Muscle of back (tissue), 13 donors: ENCODE data around the gene DYNLT2. TPM values are rescaled to one million over a fixed set of nuclear protein-coding genes. Genes with fewer than 3 reads are reported as not detected.

ENCODE experiments used
- DNase-seq, 3 donors: peaks; one replicate each; pipeline versions ENCODE4 v3.0.0 to v3.0.0-alpha.2; 2013
- long read RNA-seq, 9 donors: transcript quantifications; one replicate each; lab custom pipeline, GENCODE V29; 2026
- polyA plus RNA-seq, 10 donors: library from polyadenylated mRNA; unstranded; fragments of 120-200 nt; gene quantifications; one replicate each; pipeline ENCODE4 v1.2.1, GENCODE V29; 2013; ENCODE audit not compliant: insufficient read length in 10 of 10

Gene DYNLT2, protein sequence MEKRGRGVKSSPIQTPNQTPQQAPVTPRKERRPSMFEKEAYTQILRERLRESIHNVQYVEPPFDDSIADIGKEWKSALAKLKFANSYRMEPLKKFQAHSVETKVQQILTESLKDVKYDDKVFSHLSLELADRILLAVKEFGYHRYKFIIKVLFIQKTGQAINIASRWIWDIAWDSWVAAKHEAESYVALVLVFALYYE
- 1 to 10 TPM; 2.0 to 5.4 (median 2.9) TPM for polyA plus RNA-seq
- long read RNA-seq, donor 1, partial matches to known transcripts = 0 of 2 reads
- long read RNA-seq, donor 1, other reads (novel, unspliced or antisense) = 0 of 2 reads
- long read RNA-seq, donor 2 = 0 reads
- long read RNA-seq, donor 3 = 0 reads
- long read RNA-seq, donor 4, partial matches to known transcripts = 0 of 1 reads
- long read RNA-seq, donor 4, other reads (novel, unspliced or antisense) = 0 of 1 reads
- long read RNA-seq, donor 5, partial matches to known transcripts = 0 of 2 reads
- long read RNA-seq, donor 5, other reads (novel, unspliced or antisense) = 0 of 2 reads
- long read RNA-seq, donor 6, transcript TCTE3-202 (1 exons, 2,078 nt) = major isoform, 5 of 5 reads
- long read RNA-seq, donor 6, partial matches to known transcripts = 0 of 5 reads
- long read RNA-seq, donor 6, other reads (novel, unspliced or antisense) = 0 of 5 reads
- long read RNA-seq, donor 7, transcript TCTE3-202 (1 exons, 2,078 nt) = major isoform, 6 of 6 reads
- long read RNA-seq, donor 7, partial matches to known transcripts = 0 of 6 reads
- long read RNA-seq, donor 7, other reads (novel, unspliced or antisense) = 0 of 6 reads
- long read RNA-seq, donor 8, transcript TCTE3-202 (1 exons, 2,078 nt) = major isoform, 7 of 7 reads
- long read RNA-seq, donor 8, partial matches to known transcripts = 0 of 7 reads
- long read RNA-seq, donor 8, other reads (novel, unspliced or antisense) = 0 of 7 reads
- long read RNA-seq, donor 9, partial matches to known transcripts = 0 of 3 reads
- long read RNA-seq, donor 9, other reads (novel, unspliced or antisense) = 0 of 3 reads

DNA sequence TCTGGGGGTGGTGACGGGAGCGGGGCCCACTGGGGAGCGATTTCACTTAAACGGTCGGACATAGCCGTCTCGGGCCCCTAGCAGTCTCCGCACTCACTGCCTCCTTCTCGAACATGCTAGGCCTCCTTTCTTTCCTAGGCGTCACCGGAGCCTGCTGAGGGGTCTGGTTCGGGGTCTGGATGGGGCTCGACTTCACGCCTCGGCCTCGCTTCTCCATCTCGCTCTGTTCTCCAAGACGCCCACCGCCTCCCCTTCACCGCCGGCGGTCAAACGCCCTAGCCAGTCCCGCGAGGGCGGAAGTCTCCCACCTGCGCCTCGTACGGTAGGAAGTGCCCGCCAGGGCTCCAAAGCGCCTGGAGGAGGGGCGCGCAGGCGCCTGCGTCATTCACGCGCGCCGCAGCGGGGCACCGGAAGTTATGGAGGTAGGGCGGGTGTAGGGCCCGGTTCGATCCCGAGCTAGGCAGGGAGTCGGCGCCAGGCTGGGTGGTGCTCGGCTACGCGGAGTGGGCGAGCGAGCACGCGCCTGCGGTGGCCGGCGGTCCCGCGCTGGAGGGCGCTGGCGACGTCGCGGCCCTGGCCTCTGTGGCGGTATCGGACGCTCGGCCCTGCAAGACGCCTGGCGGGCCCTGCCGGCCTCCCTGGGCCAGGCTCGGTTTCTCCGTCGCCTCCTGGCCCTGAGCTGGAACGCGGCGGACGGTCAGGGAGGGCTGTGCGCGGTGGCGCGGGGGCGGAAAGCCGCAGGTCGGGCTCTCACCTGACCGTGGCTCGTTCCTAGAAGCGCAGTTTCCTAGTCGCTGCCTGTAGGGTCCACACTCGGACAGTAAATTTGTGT is at the start of gene DYNLT2, which contains the start of gene ERMARD:
Gene DYNLT2, minus strand, starts transcription at position 331 of the 832 bp plus-strand sequence. Its CDS starts 114 bp downstream, at position 217.
Gene ERMARD, plus strand, starts transcription at position 381 of the 832 bp plus-strand sequence. Its CDS starts 36 bp downstream, at position 417.
- DNase-seq = peak; percentile 94 to 99 (median 97)

DNA sequence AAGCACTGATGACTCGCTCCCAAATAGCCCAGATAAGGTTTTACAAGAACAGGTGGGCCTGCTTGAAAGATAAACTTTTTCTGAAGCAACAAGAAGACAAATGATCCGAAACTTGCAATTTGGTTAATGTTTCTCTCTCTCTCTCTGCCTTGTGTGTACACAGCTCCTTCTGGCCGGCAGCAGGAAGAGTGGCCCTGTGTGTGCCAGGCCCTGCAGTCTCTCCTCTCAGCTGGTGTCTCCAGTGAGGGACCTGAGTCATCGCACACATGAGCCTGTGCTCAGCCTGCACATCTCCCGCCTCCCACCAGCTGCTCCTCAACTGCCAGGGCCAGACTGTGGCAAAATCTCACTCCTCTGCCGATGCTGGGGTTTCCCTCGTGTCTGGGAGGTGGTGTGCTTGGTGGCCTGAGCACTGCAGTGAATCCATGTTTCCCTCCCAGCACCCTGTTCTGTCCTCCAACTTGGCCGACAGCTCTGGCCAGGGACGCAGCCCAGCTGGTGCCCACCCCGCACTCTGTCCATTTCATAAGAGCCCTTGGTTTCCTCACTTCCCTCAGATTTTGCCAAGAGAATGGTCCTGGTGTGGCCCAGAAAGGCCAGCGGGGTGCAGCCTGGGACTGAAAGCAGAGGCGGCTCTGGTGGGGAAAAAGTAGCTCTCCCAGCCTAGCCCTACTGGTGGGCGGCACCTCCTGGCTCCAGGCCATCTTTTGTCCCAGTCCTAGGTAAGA is 49.5 kb upstream of the DYNLT2 start:
- DNase-seq = peak in 1 of 3 donors; percentile 4

DNA sequence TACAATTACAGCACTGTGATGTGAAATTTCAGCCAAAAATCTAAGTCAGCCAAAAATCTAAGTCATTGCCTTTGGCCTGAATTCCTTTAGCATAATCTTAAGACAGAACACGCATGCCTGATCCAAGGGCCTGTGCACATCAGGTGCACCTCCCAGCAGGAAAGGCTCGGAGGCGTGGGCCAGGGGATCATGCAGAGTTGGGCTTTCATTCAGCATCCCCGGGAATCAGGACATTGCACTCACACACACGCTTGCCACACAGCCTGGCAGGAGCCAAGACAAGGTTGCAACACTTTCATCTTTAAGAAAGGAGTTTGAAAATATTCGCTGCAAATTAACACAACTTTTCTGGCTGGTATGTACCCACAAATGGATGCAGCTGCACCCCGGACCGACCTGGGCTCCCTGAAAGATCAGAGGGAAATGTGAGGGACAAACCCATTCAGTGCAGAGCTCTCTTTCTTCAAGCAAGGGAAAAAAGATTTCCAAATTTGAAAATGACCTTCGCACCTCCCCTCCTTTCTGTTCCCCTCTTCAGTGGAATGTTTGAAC is 48.8 kb upstream of the DYNLT2 start:
- no peak for DNase-seq

DNA sequence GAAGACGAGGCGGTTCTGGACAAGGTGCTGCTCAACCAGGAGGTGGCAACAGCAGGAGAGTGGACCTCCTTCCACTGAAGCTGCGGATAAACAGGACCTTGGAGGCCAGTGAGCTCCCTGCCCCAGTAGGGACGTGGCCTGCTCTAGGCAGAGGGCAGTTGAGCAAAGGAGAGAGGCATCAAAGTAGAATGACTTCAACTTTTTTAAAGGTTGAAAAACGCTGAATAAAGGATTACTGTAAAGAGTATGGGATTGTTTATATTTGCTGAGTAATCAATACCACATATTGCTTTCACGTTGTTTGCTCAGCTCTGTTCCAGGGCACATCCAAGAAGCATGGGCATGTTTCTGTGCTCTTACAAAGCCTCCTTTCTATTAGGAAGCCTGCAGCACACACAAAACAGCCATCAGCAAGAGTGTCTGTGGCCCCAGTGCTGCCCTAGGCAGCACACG is 48.1 kb upstream of the DYNLT2 start:
- no peak for DNase-seq

DNA sequence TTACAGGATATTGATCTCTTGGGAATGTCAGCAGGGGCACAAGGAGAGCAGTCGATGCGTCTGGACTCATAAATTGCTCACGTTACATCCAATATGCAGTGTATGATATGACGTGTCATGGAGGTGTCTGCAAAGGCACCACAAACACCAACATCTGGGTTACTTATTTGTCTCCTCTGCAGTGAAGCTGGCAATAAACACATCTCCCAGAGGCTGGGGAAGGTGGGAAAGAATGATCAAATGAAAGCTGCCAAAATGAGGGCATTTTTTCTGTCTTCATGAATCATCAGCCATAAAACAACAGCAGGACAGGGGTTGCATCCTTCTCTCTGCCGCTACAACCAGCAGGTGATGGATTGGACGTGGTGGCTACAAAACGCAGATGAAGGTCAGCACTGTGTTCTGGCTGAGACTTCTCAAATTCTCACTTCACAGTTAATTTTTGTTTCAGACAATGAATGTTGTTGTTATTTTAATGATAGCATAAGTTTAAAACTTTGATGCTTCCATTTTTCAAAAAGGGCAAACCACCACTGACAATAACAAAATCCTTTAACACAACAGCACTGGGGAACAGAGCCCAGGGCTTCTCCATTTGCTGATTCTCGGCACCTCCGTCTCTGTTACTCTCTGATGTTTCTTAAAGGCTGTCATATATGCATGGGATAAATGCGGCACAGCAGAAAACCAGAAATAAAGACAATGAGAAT is 47.5 kb upstream of the DYNLT2 start:
- no peak for DNase-seq

DNA sequence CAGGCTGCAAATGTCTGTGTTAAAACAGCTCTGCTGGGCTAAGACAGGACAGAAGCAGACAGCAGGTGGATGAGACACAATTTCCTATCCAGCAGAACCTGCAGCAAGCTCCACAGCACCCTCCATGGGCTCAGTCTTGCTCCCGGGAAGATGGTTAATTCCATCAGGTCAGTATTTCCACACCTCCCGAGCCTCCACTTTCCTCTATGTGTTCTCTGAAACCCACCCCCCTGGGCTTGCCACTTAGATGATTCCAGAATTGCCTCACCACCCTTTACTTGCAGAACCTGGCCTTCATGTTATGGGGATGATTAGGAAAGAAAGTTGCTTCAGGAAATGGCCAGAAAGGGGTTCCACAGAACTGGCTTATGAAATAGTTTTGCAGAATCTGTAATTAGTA is 43.8 kb upstream of the DYNLT2 start:
- no peak for DNase-seq

DNA sequence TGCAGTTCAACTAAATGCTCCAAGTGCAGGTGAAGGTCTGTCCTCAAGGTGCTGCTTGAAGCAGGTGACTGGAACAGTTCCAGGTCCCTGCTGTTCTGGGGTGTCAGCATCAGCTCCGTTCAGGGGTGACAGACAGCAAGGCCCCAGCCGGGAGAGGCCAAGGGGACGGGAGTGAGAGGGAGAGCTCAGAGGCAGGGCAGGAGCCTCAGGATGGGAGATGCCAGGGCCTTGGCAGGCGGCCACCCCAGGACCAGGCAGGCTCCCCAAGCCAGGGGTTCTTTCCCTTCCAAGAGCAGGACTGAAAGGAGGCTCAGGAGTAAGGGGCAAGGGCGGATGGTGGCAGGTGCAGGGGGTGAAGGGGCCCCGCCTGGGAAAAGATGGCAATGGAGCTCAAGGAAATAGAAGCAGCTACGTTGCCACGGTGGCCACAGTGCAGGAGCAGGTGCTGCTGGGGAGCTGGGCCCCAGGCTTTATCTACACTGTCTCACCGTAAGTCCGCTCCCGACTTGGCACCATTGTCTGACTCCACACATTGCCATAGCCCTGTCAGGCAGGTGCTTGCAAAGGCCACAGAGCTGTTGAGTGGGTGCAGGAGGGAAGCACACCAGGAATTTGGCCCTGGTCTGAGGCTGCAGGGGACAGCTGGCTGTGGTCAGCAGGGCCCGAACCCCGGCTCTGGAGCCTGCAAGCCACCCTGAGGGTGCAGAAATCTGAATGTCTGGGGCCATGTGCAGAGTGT is 43.1 kb upstream of the DYNLT2 start:
- no peak for DNase-seq

DNA sequence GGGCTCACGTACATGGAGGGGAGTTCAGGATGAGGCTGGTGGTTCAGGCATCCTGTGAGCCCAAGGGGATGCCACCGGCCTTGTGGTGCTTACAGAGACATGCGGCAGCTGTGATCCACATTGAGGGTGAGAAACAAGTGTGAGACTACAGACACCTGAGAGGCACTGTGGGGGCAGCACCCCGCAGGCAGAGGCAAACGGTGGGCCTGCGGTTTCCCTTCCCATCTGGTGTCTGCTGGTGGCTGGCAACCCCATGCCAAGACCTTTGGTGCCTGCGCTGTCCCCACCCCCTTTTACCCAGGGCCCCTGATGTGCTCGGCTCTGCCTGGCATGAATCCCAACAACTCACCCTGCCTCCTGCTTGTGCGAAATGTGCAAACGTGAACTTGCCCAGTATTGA is 42.0 kb upstream of the DYNLT2 start:
- DNase-seq = no peak

DNA sequence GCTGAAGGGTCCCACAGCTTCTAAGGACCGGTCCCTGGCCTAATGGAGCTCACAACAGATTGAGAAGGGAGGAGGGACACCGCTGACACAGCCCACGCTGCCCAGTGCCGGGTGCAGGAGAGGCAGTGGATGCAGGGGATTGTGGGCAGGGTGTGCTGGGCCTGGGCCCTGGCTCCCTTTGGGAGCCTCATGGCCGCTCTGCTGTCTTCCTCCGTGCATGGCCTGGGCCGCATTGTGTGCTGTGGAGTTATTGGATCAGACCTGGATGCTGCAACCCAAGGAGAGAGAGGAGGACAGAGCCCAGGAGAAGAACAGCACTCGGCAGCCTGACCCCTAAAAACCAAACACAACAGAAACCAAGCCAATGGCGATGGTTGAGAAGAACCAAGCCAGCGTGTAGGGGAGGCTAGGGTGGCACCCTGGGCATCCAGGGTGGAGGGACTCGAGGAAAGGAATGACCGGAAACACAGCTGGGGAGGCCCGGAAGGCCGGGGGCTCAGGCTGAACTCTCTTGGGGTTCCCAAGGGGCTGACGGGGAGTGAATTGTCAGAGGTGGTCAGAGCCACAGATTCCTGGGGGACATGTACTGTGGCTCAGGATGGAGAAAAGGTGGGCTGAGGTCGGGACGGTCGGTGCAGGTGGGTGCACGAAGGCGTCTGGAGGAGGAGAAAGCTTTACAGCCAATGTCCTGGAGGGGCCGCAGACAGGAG is 41.1 kb upstream of the DYNLT2 start:
- no peak for DNase-seq

DNA sequence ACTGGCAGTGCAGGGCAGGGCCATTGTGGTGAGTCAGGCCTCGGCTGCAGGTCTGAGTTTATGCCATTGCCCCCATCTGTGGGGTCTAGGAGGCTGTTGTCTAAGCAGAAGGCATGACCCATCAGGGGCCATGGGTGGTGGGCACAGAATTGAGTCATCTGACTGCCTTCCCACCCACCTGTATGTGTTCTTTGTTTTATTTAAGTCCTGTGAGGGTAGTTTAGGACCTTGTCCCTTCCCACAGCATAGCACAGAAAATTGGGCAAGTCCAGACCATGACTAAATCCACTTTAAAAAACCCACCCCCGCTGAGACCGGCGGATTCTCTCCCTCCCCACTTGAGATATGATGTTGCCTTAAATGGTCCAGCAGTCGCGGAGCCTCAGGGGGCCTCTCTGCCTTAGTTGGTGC is 40.4 kb upstream of the DYNLT2 start:
- no peak for DNase-seq

DNA sequence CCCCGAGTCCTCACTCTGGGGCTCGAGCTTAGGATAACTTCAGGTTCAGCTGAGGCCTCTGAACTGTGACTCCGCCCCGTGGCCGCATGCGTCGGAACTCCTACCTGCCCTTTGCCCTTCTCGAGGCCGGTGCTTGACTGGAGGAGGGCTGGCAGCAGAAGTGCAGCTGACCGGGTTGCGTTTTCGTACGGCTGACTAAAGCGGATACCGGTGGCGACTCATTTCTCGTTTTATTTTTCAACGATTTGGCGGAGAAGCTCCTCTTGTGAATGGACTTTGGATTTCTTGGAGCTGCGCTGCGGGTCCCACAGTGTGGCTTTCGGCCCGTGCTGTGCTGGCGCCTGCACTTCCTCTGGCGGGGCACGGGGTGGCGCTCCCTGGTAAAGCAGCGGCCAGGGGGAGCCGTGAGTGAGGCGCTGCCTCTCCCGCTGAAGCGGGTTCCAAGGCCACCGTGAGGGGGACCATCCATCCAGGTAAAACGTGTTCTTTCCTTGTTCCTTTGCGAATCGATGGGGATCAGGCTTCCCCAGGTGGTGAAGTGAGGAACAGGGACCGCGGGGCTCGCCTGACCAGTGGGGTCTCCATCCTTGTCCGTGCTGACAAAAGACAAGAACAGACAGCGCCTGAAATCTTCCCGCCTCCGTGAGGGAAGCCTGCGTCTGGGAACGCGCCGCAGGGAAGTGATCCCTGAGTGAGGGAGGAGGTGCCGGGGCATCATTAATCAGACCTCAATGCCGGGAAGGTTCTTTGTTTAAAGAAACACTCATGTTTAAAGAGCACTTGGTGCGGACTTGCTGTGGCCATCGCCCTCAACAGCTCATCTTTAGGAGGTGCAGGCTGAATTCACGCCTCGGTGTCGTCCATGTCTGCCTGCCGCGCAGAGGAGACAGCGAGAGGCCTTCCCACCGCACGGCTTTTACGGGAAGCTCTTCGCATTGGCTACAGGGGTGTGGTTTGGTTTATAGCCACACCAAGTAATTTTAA is 38.9 kb upstream of the DYNLT2 start:
- DNase-seq = peak; percentile 65 to 95 (median 85)

DNA sequence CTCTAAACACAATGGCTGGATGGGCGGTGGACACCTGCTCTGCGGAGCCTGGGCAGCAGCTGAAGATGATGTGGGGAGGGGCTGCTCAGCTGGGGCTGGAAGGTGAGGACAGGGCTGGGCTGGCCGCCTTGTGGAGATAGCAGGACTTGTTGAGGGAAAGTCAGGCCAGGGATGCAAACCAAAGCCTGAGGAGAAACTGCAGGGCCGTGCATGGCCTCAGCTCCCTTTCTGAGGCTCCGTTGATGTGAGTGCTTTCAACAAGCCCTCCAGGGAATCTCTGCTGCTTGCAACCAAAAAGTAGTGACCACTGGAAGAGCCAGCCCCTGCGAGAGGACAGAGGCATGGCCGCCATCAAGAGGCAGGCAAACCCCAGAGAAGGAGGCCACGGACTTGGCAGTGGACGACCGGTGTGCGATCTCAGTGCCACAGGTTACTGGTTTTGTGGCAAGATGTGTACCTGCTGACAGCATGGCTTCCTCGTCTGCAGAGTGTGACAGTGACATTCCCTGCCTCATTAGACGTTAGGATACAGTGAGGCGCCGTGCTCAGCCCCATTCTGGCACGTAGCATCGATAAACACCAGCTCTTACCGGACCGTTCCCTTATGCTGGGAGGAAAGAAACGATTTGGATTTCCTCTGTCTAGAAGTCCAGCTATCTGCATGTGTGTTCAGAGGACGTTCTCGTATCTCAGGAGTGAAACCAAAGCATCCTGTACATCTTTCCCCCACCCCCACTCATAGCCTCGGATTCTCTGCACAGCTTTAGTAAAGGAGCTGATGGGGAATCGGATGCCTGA is 38.0 kb upstream of the DYNLT2 start:
- peak in 1 of 3 donors; percentile 1 for DNase-seq

DNA sequence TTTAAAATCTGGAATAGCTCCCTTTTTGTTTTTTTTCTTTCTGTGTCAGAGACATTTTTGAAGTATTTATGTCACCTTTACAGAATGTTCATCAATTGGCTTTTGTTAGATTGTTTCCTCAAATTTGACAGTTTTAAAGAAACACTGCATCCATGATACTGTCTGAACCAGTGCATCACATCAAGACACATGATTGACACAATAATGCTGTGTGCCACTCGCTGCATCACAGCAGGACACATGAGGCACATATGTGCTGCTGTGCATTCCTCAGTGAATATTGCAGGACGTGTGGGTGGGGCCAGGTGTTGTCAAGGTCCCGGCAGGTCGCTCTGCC is 37.4 kb upstream of the DYNLT2 start:
- no peak for DNase-seq

DNA sequence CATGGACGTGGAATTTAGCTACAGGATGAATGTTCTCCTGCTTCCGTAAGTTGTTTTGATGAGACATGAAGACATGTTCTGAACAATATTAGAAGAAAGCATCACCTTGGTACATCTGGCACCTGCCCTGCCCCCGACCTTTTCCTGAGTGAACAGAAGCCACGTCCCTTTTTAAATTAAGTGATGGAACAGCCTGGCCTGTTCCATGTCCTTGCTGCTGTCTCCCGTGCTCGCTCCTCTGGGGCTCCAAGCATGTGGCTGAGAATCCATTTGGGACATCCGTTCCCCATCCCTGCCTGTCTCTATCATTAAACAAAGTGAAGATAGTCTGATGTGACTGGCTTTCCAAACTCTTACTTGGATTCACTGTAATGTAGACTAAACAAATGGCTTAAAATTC is 36.4 kb upstream of the DYNLT2 start:
- DNase-seq = no peak

DNA sequence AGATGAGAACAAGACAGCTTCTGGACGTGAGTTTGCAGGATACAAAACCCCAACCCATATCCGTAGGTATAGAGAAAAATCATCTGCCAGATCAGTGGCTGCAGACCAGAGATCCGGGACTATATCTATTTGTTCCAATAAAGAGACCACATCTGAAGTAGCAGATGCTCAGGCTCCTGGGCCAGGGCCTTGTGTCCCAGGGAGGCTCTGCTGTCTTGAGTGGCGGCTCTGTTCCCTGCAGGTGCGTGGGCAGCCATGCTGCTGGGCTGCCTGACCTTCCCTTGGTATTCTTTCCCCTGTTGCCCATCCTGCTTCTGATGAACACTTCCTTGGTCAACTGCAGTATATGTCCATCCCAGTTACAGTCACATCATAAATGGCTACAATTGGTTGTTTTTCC is 35.0 kb upstream of the DYNLT2 start:
- no peak for DNase-seq

DNA sequence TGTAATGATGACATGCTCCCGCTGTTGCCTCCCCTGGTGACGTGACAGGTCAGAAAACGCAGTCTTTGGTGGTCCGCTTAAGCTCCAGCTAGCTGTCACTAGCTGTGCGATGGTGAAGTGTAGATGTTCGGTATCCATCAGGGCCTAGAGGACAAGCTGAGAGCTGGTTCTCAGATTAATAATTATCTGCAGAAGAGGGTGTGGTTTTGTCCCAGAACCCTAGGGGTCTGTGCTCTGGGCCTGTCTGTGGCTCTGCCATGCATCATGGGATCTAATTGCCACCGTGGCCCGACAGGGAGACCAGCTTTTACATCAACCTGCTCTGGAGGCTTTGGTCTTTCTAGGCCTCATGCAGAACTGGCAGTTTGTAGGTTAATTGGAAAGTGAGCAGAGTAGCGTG is 34.2 kb upstream of the DYNLT2 start:
- no peak for DNase-seq
